Lung (tissue), 12 donors: ENCODE measurements around the gene TGFB1I1. TPM values are rescaled to one million over a fixed set of nuclear protein-coding genes. Genes with fewer than 3 reads are reported as not detected.
A peak's percentile ranks its signal among the peaks of the same experiment; 100 is the strongest.

Source experiments
- ATAC-seq: fragments of 200-7000 bp; cut with Tn5 transposase; one replicate; pipeline ENCODE4 v1.9.1; 2020; ENCODE audit warnings: moderate number of reproducible peaks; ENCODE audit not compliant: insufficient read depth, low FRiP score
- DNase-seq, 3 donors: peaks; one replicate each; pipeline ENCODE4 v3.0.0-alpha.2; 2013 to 2017
- H3K27ac ChIP-seq, 2 donors: one replicate each; pipeline ENCODE4 v1.5.1; 2013; ENCODE audit warnings: mild to moderate bottlenecking in 2 of 2, moderate library complexity in 2 of 2, control low read depth in 1 of 2, inconsistent platforms in 1 of 2, low read depth in 1 of 2, low read length in 1 of 2
- H3K27me3 ChIP-seq, 3 donors: one replicate each; pipeline ENCODE4 v1.5.1; 2013; ENCODE audit warnings: low read length in 2 of 3; ENCODE audit not compliant: control insufficient read depth in 3 of 3, insufficient read depth in 3 of 3
- H3K36me3 ChIP-seq, 4 donors: one replicate each; pipeline ENCODE4 v1.5.1; 2013; ENCODE audit warnings: low read length in 4 of 4, mild to moderate bottlenecking in 1 of 4, moderate library complexity in 1 of 4; ENCODE audit not compliant: control insufficient read depth in 4 of 4, insufficient read depth in 4 of 4
- H3K4me1 ChIP-seq, 5 donors: one replicate each; pipeline ENCODE4 v1.5.1; 2013; ENCODE audit warnings: low read length in 5 of 5, mild to moderate bottlenecking in 2 of 5, moderate library complexity in 1 of 5; ENCODE audit not compliant: control insufficient read depth in 5 of 5, insufficient read depth in 5 of 5
- H3K4me3 ChIP-seq: one replicate; pipeline ENCODE4 v1.5.1; 2013; ENCODE audit warnings: mild to moderate bottlenecking, control low read depth, moderate library complexity
- H3K9ac ChIP-seq, 2 donors: one replicate each; pipeline ENCODE4 v1.5.1; 2013; ENCODE audit warnings: low read length in 2 of 2, control low read depth in 1 of 2; ENCODE audit not compliant: insufficient read depth in 1 of 2
- H3K9me3 ChIP-seq, 4 donors: one replicate each; pipeline ENCODE4 v1.5.1; 2013; ENCODE audit warnings: low read length in 3 of 4, mild to moderate bottlenecking in 1 of 4, moderate library complexity in 1 of 4; ENCODE audit not compliant: control insufficient read depth in 4 of 4, insufficient read depth in 3 of 4
- CTCF ChIP-seq: IDR thresholded peaks from 2 replicates; pipeline ENCODE4 v1.5.1; 2012; ENCODE audit warnings: mild to moderate bottlenecking; ENCODE audit errors: control extremely low read depth, extremely low read depth
- WGBS, 2 donors: extraction: QIAGEN DNeasy Blood & Tissue Kit; methylation state at CpG; one replicate each; pipeline ENCODE4 v1.1.7; 2013; 5-methylcytosine and 5-hydroxymethylcytosine counted together
- polyA plus RNA-seq, 2 donors: library from polyadenylated mRNA; stranded (reverse); fragments of 200-250 nt; gene quantifications; one replicate each; pipeline ENCODE4 v1.2.1, GENCODE V29; 2013
- total RNA-seq, 2 donors: library from RNA; depleted of rRNA in 1 of 2; stranded (reverse); fragments of >200 nt in 1 of 2; gene quantifications; one replicate each; pipeline ENCODE4 v1.2.1, GENCODE V29; 2014 to 2021
- donor health status: control.
- donor health status: control.
- donor health status: Bipolar disorder and iron deficiency.
- donor health status: healthy.
- donor health status: DM: yes; HTN: yes; CAD: no.

TGFB1I1 gene
- total and polyA plus RNA-seq, 4 donors, result 25.1 to 58.9 (median 37.6) TPM

GRCh38 chr16:31491778-31492418, 19.9 kb downstream of the TGFB1I1 start:
- no peaks in the 10 kb centered on the region for H3K9me3 ChIP-seq
- H3K4me1 ChIP-seq, result peaks cover 0 to 19% (median 0%) of the 10 kb centered on the region in 5 donors
- H3K4me3 ChIP-seq, result no peak overlapping the region
- DNase-seq (no peak), ATAC-seq (no peak)
- no peaks in the 10 kb centered on the region for H3K27me3 ChIP-seq
- 95 to 98% methylated on average over 8 of the region's 8 CpGs for WGBS, 2 donors
- no peak overlapping the region for H3K27ac ChIP-seq
- no peak overlapping the region for H3K9ac ChIP-seq
- no peak for TF ChIP-seq CTCF
- H3K36me3 ChIP-seq, result peaks cover 22 to 42% (median 33%) of the 10 kb centered on the region in 4 donors

DNA sequence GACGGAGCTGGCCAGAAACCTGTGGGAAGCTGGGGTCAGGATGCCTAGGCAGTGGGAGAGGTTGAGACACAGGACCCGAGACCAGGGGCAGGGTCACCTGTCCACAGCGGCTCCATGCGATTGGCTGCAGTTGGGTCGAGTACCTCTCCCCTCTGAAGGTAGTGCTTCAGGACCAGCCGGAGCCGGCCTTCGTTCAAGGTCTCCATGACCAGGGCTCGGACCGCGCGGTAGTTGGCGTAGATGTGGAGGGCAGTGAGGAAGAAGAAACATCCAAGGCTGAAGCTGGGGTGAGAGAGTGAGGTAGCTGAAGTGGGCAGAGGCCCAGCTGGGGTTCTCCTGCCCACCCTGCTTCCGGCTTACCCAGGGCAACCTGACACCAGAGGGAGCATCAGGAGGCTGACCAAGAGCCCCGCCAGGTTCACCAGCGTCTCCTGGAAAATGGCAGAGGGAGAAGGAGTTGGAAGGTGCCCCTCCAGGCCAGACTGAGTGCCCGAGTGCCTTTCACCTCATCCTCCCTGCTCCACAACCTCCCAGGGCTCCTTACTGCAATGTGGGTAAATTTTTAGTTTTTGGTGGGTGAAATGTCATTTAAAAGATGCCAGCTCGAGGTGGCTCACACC, 21.7 kb downstream of the TGFB1I1 start:
- Histone ChIP-seq H3K4me1 (peaks cover 0 to 11% (median 0%) of the 10 kb centered on the region in 5 donors), H3K9me3 (peaks cover 0 to 2% (median 0%) of the 10 kb centered on the region in 4 donors), H3K27me3 (no peaks in the 10 kb centered on the region), H3K27ac (no peak overlapping the region), H3K4me3 (no peak overlapping the region), H3K9ac (no peak overlapping the region), H3K36me3 (peaks cover 22 to 56% (median 48%) of the 10 kb centered on the region in 4 donors)
- no peak for TF ChIP-seq CTCF
- no peak for DNase-seq
- WGBS, 2 donors, result 95% methylated on average over 18 of the region's 18 CpGs
- no peak for ATAC-seq

DNA sequence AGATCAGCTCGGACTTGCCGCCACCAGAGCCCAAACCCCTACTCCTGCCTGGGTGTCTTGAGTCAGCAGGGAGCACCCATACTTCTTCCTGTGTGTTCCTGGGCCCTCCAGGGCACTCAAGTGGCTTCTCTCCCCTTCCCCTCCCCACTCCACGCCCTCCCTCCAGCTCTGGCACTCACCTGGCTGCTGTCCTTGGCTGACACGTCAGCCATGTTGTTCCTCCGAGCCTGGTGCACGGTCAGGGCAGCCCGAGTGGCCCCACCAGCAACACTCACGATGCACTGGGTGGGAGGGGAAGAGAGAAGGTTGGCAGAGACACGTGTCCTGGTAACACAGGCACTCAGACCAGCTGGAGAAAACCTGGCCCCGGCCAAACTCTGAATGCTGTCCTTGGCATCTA, 24.7 kb downstream of the TGFB1I1 start:
- TF ChIP-seq CTCF, result no peak
- no peak overlapping the region for H3K9ac ChIP-seq
- H3K36me3 ChIP-seq, result peaks cover 20 to 59% (median 54%) of the 10 kb centered on the region in 4 donors
- WGBS, 2 donors, result 76 to 87% methylated on average over 10 of the region's 10 CpGs
- ATAC-seq (peak; percentile 29), DNase-seq (no peak)
- peaks cover 0 to 13% (median 4%) of the 10 kb centered on the region in 5 donors for H3K4me1 ChIP-seq
- H3K27ac ChIP-seq, result peak overlapping the region in 1 of 2 donors; percentile 16
- no peaks in the 10 kb centered on the region for H3K27me3 ChIP-seq
- H3K9me3 ChIP-seq, result peaks cover 0 to 2% (median 0%) of the 10 kb centered on the region in 4 donors
- no peak overlapping the region for H3K4me3 ChIP-seq
